Mesothelial cell of epicardium (in vitro differentiated cells): Measurements from ENCODE around the gene PHF8. TPM values are rescaled to one million over a fixed set of nuclear protein-coding genes. Genes with fewer than 3 reads are reported as not detected.

Experiments
- DNase-seq, 2 experiments: peaks; one replicate each; pipeline ENCODE4 v3.0.0; 2021; ENCODE audit warnings: low spot score in 2 of 2; ENCODE audit not compliant: unreplicated experiment in 2 of 2
- H3K27ac Mint-ChIP-seq: 2 replicates; pipeline ENCODE4 v1.8.0; 2021; ENCODE audit warnings: mixed read lengths
- H3K27me3 Mint-ChIP-seq: 2 replicates; pipeline ENCODE4 v1.8.0; 2021; ENCODE audit warnings: low read depth, mixed read lengths
- H3K36me3 Mint-ChIP-seq: 2 replicates; pipeline ENCODE4 v1.8.0; 2021; ENCODE audit warnings: mixed read lengths
- H3K4me1 Mint-ChIP-seq: 2 replicates; pipeline ENCODE4 v1.8.0; 2021; ENCODE audit warnings: mixed read lengths
- H3K4me3 Mint-ChIP-seq: 2 replicates; pipeline ENCODE4 v1.8.0; 2021; ENCODE audit warnings: mild to moderate bottlenecking, moderate library complexity, mixed read lengths
- H3K9me3 Mint-ChIP-seq: 2 replicates; pipeline ENCODE4 v1.8.0; 2021; ENCODE audit warnings: mixed read lengths
- total RNA-seq: library from RNA; stranded (reverse); gene quantifications from 3 replicates; pipeline ENCODE4 v1.2.1, GENCODE V29; 2021
- TF ChIP-seq, protein P1 (sequence below): fragments of 200-600 bp; sonication (generic); IDR thresholded peaks from one replicate; pipeline ENCODE4 v1.5.0; 2021; ENCODE audit warnings: antibody characterized with exemption; ENCODE audit not compliant: unreplicated experiment

PHF8 gene
- total RNA-seq, 1 donor from 2014 or later = 52.2 TPM

DNA sequence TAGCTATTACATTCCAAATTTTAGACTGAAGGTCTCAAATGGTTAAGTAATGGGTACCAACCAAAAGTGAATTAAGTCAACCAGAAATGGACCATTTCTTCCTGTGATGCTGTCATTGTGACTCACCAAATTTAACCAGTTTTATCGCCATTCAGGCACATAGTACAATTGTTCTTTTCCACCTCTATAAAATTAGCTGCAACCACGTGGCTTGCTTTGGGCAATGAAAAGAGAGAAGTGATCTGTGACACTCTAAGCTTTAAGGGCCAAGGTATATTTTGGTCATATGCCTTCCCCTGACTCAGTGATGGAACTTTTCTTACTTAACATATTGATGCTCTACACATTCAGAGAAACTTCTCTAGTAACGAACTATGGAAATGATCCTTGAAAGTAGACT is 20.3 kb upstream of the PHF8 start:
- no peak for DNase-seq
- no peak overlapping the region for H3K4me3 Mint-ChIP-seq
- TF ChIP-seq, protein P1, sequence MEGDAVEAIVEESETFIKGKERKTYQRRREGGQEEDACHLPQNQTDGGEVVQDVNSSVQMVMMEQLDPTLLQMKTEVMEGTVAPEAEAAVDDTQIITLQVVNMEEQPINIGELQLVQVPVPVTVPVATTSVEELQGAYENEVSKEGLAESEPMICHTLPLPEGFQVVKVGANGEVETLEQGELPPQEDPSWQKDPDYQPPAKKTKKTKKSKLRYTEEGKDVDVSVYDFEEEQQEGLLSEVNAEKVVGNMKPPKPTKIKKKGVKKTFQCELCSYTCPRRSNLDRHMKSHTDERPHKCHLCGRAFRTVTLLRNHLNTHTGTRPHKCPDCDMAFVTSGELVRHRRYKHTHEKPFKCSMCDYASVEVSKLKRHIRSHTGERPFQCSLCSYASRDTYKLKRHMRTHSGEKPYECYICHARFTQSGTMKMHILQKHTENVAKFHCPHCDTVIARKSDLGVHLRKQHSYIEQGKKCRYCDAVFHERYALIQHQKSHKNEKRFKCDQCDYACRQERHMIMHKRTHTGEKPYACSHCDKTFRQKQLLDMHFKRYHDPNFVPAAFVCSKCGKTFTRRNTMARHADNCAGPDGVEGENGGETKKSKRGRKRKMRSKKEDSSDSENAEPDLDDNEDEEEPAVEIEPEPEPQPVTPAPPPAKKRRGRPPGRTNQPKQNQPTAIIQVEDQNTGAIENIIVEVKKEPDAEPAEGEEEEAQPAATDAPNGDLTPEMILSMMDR = no peak
- H3K27ac Mint-ChIP-seq = no peak overlapping the region
- peaks cover 4% of the 10 kb centered on the region for H3K36me3 Mint-ChIP-seq
- no peaks in the 10 kb centered on the region for H3K4me1 Mint-ChIP-seq
- no peaks in the 10 kb centered on the region for H3K27me3 Mint-ChIP-seq
- peaks cover 25% of the 10 kb centered on the region for H3K9me3 Mint-ChIP-seq

DNA sequence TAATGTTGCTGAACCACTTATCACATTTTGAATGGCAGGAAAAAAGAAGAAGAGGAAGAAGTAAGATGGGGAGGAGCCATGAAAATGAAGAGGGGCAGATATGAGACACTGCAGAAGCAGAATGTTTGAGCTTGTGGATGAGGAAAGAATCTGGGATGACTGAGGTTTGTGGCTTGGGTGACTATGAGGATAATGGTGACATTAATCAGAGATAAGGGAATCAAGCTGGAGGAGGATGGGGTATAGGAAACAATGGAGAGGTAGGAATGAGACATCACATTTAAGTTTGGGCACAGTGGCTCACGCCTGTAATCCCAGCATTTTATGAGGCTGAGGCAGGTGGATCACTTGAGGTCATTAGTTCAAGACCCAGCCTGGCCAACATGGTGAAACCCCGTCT is 19.1 kb upstream of the PHF8 start:
- Mint-ChIP-seq H3K4me1 (no peaks in the 10 kb centered on the region), H3K9me3 (peaks cover 17% of the 10 kb centered on the region), H3K4me3 (no peak overlapping the region), H3K27ac (no peak overlapping the region), H3K36me3 (peaks cover 4% of the 10 kb centered on the region), H3K27me3 (no peaks in the 10 kb centered on the region)
- DNase-seq = no peak
- TF ChIP-seq, protein P1 = no peak

DNA sequence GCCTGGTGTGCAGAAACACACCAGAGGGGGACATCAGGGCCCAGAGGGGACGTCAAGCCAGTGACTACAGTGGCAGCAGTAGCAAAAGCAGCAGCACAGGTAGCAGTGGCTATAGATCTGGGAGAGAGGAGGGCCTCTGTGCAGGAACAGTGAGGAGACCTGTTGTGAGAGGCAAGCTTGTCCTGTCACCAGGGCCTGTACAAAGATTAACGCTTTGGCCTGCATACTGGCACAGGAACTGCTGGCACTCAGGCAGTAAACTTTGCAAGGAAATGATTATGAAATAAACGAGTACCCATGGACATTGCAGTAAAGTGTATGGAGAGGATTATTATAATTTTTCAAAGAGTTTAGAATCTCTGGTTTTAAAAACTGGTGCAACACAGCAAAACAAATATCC is 5.5 kb upstream of the PHF8 start:
- Mint-ChIP-seq H3K4me1 (peaks cover 13% of the 10 kb centered on the region), H3K9me3 (peaks cover 4% of the 10 kb centered on the region), H3K4me3 (no peak overlapping the region), H3K27ac (no peak overlapping the region), H3K36me3 (peaks cover 5% of the 10 kb centered on the region), H3K27me3 (no peaks in the 10 kb centered on the region)
- DNase-seq = no peak
- TF ChIP-seq, protein P1 = no peak

DNA sequence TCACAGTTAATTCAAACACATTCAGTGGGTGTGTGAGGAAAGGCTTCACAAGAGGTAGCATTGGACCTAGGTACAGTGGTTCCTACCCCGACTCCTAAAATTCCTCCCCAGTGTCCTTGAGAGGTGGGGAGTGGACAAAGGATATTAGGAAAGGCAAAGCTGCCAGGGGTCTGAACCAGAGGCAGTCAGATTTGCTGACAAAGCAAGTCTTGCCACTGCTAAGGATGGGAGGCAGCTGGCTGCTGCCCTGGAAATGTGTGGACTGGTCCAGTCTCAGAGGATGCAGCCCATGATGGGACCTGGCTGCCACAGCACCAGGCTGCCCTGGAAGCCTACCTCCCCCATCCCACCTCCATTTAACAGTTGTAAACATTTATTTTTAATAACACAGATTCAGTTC is 4.1 kb upstream of the PHF8 start:
- Mint-ChIP-seq H3K4me3 (no peak overlapping the region), H3K27me3 (no peaks in the 10 kb centered on the region), H3K36me3 (peaks cover 1% of the 10 kb centered on the region), H3K27ac (peak overlapping the region; percentile 6), H3K4me1 (peaks cover 15% of the 10 kb centered on the region), H3K9me3 (peaks cover 4% of the 10 kb centered on the region)
- no peak for DNase-seq
- TF ChIP-seq, protein P1 = no peak

DNA sequence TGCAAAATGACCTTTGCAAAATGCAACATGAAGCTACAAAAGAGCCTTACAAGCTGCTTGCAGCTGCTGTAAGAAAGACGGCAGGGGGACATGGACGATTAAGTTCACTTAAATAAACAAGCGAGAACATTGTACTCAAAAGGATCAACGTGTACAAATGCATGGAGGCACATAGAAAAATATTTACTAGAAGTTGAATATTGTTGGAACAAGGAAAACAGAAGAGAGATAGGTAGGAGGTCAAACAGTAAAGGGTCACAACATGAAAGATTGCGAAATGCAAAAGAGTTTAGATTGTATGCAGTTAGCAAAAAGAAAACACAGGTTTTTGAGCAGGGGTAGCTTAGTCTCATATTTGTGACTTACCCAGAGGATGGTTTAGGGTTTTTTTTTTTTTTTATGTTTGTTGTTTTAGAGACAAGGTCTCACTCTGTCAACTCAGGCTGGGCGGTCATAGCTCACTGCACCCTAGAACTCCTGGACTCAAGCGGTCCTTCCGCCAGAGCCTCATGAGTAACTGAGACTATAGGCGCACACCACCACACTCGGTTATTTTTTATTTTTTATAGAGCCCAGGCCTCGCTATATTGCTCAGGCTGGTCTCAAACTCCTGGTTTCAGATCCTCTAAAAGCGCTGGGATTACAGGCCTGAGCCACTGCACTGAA is 1.4 kb upstream of the PHF8 start:
- Mint-ChIP-seq H3K4me3 (no peak overlapping the region), H3K27ac (peak overlapping the region; percentile 99), H3K4me1 (peaks cover 15% of the 10 kb centered on the region), H3K9me3 (peaks cover 4% of the 10 kb centered on the region), H3K36me3 (no peaks in the 10 kb centered on the region), H3K27me3 (no peaks in the 10 kb centered on the region)
- TF ChIP-seq, protein P1 = no peak
- DNase-seq = no peak

DNA sequence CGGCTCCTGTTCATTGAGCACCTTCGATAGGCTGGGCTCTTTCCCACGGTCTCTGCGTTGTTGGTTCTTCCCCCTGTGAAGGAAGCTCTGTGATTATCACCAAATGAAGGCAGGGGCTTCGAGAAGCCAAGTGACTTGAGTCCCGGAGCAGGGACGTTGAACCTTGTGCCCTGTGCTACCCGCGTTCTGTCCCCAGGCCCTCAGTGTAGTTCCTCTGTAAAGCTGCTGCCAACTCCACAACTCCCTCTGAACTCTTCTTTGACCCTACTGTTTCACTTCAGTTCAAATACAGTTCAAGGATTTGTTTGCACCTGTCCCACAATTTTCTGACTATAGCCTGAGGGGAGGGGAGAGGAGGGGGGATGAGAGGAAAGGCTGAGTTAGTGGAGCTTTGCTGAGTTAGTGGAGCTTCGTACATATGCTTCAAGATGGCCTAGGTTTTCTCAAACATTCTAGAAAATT is 635 bp upstream of the PHF8 start:
- Mint-ChIP-seq H3K9me3 (peaks cover 4% of the 10 kb centered on the region), H3K36me3 (no peaks in the 10 kb centered on the region), H3K27me3 (no peaks in the 10 kb centered on the region), H3K4me3 (peak overlapping the region; percentile 90), H3K27ac (peak overlapping the region; percentile 99), H3K4me1 (peaks cover 15% of the 10 kb centered on the region)
- TF ChIP-seq, protein P1 = no peak
- no peak for DNase-seq
